GM10266 (cell line): Measurements from ENCODE around the gene SDR42E2.
A peak's percentile ranks its signal among the peaks of the same experiment; 100 is the strongest.

Experiments used
- DNase-seq: peaks from one replicate; pipeline ENCODE4 v3.0.0; 2012; ENCODE audit errors: extremely low spot score
- CTCF ChIP-seq: IDR thresholded peaks from 2 replicates; pipeline ENCODE4 v1.5.1; 2012; ENCODE audit warnings: mild to moderate bottlenecking, low read depth; ENCODE audit not compliant: control insufficient read depth, insufficient read depth; ENCODE audit errors: missing control alignments

Gene SDR42E2

GRCh38 chr16:22177968-22178930, 15.9 kb downstream of the SDR42E2 start:
- no peak for DNase-seq
- TF ChIP-seq CTCF: no peak

- TF ChIP-seq CTCF: no peak
- no peak for DNase-seq
These were observed 19.1 kb downstream of the SDR42E2 start for GRCh38 chr16:22181426-22181825.

- DNase-seq: no peak
- no peak for TF ChIP-seq CTCF
These were observed 19.5 kb downstream of the SDR42E2 start for GRCh38 chr16:22181843-22182242.

GRCh38 chr16:22183335-22183734, 21.0 kb downstream of the SDR42E2 start:
- TF ChIP-seq CTCF: no peak
- no peak for DNase-seq

- DNase-seq: no peak
- TF ChIP-seq CTCF: peak; percentile 35
These were observed 21.8 kb downstream of the SDR42E2 start for GRCh38 chr16:22183901-22184614.

GRCh38 chr16:22184615-22184968, 22.3 kb downstream of the SDR42E2 start:
- no peak for TF ChIP-seq CTCF
- no peak for DNase-seq

GRCh38 chr16:22186517-22186916, 24.2 kb downstream of the SDR42E2 start:
- no peak for DNase-seq
- TF ChIP-seq CTCF: peak; percentile 31
